Measurements from ENCODE around the gene CACNA1B.

CACNA1B gene

DNA sequence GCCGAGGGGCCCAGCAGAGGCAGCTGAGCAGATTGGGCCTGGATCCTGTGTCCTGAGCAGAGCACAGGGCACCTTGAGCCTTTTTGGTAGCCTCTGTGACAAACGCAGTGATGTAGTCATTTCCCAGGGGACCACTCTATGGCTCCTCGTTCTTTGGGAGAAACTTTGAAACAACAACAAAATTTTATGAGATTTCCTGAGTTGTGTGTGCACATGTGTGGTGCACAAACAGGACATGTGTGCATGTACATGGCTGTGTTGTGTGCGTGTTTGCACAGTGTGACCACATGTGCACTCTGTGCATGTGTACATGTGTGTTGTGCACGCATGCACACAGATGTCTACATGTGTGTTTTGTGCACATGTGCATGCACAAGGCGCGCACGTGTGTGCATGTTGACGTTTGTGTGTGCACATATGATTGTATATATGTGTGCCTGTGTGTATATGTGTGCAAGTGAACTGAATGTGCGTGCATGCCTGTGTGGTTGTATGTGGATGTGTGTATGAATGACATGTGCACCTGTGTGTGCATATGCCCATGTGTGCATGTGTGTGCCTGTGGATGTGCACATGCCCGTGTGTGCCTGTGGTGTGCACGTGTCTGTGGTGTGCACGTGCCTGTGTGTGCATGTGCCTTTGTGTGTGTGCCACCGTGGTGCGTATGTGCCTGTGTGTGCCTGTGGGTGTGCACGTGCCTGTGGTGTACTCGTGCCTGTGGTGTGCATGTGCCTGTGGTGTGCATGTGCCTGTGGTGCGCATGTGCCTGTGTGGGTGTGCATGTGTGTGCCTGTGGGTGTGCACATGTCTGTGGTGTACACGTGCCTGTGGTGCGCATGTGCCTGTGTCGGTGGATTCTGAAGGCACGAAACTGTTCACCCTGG, 221.6 kb downstream of the CACNA1B start:
- no peaks in the 10 kb centered on the region for H3K36me3 ChIP-seq (ENCODE audit: control insufficient read depth, insufficient read depth, low read length)
- no peaks in the 10 kb centered on the region for H3K4me1 ChIP-seq (ENCODE audit: control insufficient read depth, insufficient read depth, low read length)
- no peaks in the 10 kb centered on the region for H3K27me3 ChIP-seq (ENCODE audit: control insufficient read depth, insufficient read depth, low read length)
- no peak overlapping the region for H3K4me3 ChIP-seq (ENCODE audit: low read length)
- H3K9me3 ChIP-seq (ENCODE audit: control insufficient read depth, low read length): no peaks in the 10 kb centered on the region
- no peak overlapping the region for H3K9ac ChIP-seq (ENCODE audit: low read length)

DNA sequence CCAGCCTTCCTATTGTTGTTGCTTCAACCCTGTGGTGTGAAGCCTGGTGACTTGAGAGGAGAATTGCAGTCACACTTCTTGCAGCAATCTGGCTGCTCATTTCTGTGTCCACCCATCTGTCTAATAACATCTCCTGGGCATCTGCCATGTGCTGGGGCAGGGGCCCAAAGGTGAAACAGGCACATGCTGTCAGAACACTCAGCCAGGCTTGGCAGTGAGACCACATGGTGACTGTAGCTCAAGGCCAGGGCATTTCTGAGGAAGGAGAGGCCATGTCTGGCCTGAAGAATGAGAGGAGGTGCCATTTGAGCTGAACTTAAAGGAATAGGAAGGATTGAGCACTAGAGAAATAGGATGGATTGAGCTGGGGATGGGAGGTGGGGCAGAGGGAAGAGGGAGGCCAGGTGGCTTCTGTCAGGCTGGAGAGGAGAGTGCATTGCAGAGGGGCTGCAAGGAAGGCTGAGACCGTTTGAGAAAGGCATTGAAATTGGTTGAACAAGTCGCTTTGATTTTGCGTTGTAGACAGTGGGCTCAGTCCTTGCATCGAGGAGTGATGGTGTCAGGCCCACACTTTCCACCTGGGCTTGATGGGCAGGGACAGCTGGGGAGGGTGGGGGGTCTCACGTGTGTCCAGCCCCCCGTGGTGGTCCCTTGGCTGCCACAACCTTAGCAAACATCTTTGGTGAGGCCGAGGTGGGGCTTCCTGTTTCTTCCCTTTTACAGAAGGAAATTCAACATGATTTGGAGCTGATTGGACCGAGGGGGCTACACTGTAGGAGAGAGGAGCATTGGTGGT, 222.4 kb downstream of the CACNA1B start:
- no peaks in the 10 kb centered on the region for H3K36me3 ChIP-seq (ENCODE audit: control insufficient read depth, insufficient read depth, low read length)
- H3K4me1 ChIP-seq (ENCODE audit: control insufficient read depth, insufficient read depth, low read length): no peaks in the 10 kb centered on the region
- H3K9me3 ChIP-seq (ENCODE audit: control insufficient read depth, low read length): no peaks in the 10 kb centered on the region
- no peak overlapping the region for H3K9ac ChIP-seq (ENCODE audit: low read length)
- no peaks in the 10 kb centered on the region for H3K27me3 ChIP-seq (ENCODE audit: control insufficient read depth, insufficient read depth, low read length)
- no peak overlapping the region for H3K4me3 ChIP-seq (ENCODE audit: low read length)

DNA sequence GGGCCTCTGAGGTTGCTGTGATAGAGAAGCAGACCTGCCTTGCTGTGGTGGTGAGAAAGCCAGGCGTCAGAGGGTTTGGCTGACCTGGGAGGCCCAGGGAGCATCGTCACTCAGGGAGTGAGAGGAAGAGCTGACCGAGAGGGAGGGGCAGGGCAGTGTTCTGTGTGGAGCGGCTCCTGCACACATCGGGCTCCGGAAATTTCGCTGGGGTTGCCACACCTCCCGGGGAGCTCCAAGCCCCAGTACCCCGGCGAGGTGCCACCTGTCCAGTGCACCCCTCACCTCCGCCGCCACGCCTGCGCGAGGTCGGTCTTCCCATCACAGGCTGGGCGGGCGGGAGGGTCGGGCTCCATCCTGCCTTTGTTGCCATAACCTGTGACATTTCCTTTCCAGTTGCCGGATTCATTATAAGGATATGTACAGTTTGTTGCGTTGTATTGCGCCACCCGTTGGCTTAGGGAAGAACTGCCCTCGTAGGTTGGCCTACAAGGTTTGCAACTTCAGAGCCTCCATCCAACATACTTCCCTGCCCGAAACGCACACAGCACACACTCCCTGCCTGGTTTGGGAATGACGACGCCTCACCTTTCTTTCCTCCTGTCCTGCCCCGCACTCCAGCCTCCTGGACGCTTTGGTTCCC, 223.2 kb downstream of the CACNA1B start:
- H3K4me3 ChIP-seq (ENCODE audit: low read length): no peak overlapping the region

DNA sequence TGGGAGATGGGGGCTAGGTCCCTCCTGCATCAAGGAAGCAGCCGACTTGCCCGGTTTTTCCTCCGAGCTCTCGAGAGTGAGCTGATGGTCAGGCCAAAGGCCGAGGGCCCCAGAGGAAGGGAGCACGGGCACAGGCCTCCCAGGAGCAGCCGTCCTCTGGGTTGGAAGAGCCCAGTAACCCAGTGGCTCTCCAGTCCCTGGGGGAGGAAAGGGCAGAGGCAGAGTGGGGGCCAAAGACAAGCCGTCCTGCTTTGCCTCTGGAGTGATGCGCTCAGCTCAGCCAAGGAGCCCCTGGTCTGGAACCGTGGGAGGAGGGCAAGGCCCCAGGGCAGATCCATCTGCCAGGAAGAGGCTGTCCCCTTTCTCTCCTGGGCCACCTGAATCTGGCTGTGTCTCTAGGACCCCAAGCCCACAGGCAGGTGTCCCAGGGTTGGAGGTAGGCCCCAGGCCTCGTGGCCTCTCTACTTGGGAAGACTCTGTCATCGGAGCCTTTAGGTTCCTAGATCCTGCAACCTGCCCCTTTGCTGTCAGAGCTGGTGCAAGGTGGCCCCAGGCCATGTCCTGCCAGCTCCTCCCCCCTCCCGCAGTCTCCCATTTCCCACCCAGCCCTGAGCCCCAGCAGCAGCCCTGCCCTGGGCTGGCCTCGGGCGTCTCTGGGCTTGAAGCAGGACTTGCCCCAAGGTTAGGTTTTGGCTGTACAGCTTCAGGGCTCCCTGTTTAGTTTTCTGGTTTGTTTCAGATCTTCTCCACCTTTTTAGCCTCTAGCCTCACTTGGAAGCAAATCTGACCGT, 224.1 kb downstream of the CACNA1B start:
- Histone ChIP-seq H3K4me3 (ENCODE audit: low read length) (no peak overlapping the region), H3K36me3 (ENCODE audit: control insufficient read depth, insufficient read depth, low read length) (no peaks in the 10 kb centered on the region), H3K27me3 (ENCODE audit: control insufficient read depth, insufficient read depth, low read length) (no peaks in the 10 kb centered on the region), H3K9ac (ENCODE audit: low read length) (no peak overlapping the region), H3K9me3 (ENCODE audit: control insufficient read depth, low read length) (no peaks in the 10 kb centered on the region), H3K4me1 (ENCODE audit: control insufficient read depth, insufficient read depth, low read length) (no peaks in the 10 kb centered on the region)

More for the DNA sequence above, 223.2 kb downstream of the CACNA1B start:
- Histone ChIP-seq H3K4me1 (ENCODE audit: control insufficient read depth, insufficient read depth, low read length) (no peaks in the 10 kb centered on the region), H3K27me3 (ENCODE audit: control insufficient read depth, insufficient read depth, low read length) (no peaks in the 10 kb centered on the region), H3K9me3 (ENCODE audit: control insufficient read depth, low read length) (no peaks in the 10 kb centered on the region), H3K36me3 (ENCODE audit: control insufficient read depth, insufficient read depth, low read length) (no peaks in the 10 kb centered on the region), H3K9ac (ENCODE audit: low read length) (no peak overlapping the region)

DNA sequence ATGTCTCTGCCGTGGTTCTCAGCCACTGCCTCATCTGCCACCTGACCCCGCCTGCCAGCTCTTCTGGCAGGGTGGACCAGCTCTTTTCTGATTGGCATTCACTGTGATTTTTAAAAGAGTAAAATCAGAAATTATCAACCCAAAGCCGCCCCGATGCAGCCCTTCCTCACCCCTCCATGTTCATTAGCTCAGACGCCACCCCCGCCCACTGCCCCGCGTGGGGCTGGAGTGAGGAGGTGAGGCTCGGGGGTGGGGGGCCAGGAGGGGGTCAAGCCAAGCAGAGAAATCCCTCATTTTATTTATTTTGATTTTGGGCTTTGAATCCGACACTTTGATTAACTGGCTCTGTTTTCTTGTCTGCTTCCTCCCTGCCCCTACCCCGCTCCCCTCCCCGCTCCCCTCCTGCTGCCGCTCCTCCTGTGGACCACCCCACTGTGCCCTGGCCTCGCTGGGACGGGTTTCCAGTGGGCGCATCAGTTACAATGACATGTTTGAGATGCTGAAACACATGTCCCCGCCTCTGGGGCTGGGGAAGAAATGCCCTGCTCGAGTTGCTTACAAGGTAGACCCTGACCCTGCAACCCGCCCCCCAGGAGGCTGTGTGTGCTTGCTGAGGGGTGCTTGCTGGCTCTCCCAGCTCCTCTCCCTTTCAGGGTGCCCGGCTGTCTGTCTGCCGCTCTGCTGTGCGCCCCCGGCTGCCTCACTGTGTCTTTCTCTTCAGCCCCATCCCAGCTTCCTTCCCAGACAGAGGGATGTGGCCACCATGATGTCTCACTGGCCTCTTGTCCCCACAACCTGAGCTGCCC, 224.9 kb downstream of the CACNA1B start:
- no peaks in the 10 kb centered on the region for H3K9me3 ChIP-seq (ENCODE audit: control insufficient read depth, low read length)
- no peak overlapping the region for H3K4me3 ChIP-seq (ENCODE audit: low read length)
- H3K9ac ChIP-seq (ENCODE audit: low read length): no peak overlapping the region
- H3K27me3 ChIP-seq (ENCODE audit: control insufficient read depth, insufficient read depth, low read length): no peaks in the 10 kb centered on the region
- no peaks in the 10 kb centered on the region for H3K4me1 ChIP-seq (ENCODE audit: control insufficient read depth, insufficient read depth, low read length)
- no peaks in the 10 kb centered on the region for H3K36me3 ChIP-seq (ENCODE audit: control insufficient read depth, insufficient read depth, low read length)

DNA sequence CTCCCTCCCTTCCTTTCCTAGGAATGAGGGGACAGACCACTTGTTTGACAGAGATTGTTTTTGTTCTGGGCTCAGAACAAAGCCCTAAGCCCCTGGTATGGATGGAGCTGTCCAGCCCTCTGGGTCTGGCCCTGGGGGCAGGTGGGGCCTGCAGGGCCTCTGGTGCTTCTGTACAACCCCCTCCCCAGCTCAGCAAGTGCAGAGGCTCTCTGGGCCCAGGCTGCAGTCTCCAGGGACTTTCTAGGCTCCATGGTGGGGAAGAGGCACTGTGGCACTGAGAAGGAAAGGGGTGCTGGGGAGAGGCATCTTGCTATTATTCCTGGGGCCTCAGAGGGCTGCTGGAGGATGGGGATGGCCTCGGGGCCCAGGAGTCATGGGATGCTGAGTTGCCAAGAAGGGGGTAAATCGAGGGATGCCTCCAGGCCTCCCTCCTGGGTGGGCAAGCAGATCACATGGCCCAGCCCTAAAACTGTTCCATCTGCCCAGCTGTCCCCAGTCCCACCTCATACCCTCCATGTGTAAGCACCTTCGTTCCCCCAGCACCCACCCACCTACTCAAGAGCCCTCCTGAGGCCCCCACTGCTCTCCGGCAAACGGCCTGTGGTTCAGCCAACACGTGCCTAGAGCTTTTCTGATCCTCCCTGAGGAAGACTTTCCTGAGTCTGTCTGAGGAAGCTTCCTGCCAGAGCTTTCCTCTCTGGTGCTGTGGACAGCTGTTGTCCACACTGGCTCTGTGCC, 225.7 kb downstream of the CACNA1B start:
- no peaks in the 10 kb centered on the region for H3K4me1 ChIP-seq (ENCODE audit: control insufficient read depth, insufficient read depth, low read length)
- H3K36me3 ChIP-seq (ENCODE audit: control insufficient read depth, insufficient read depth, low read length): no peaks in the 10 kb centered on the region
- H3K27me3 ChIP-seq (ENCODE audit: control insufficient read depth, insufficient read depth, low read length): no peaks in the 10 kb centered on the region
- no peak overlapping the region for H3K9ac ChIP-seq (ENCODE audit: low read length)
- no peak overlapping the region for H3K4me3 ChIP-seq (ENCODE audit: low read length)
- H3K9me3 ChIP-seq (ENCODE audit: control insufficient read depth, low read length): no peaks in the 10 kb centered on the region

DNA sequence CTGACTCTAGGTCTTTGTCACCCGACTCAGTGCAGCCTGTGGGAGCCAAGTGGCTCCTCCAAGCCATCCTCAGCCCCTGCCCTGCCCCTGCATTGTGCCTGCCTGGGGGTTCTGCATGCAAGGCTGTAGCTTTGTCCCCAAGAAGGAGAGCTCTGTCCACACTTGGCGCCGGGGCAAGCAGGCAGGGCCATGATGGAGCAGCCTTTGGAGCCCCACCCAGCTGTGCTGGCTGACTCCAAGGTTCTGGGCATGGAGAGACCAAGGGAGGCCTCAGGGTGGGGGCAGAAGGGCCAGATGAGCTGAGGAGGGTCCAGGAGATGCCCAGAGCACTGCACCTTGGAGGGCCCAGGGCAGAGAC, 226.2 kb downstream of the CACNA1B start:
- Histone ChIP-seq H3K4me1 (ENCODE audit: control insufficient read depth, insufficient read depth, low read length) (no peaks in the 10 kb centered on the region), H3K9ac (ENCODE audit: low read length) (no peak overlapping the region), H3K9me3 (ENCODE audit: control insufficient read depth, low read length) (no peaks in the 10 kb centered on the region), H3K4me3 (ENCODE audit: low read length) (no peak overlapping the region), H3K36me3 (ENCODE audit: control insufficient read depth, insufficient read depth, low read length) (no peaks in the 10 kb centered on the region), H3K27me3 (ENCODE audit: control insufficient read depth, insufficient read depth, low read length) (no peaks in the 10 kb centered on the region)

DNA sequence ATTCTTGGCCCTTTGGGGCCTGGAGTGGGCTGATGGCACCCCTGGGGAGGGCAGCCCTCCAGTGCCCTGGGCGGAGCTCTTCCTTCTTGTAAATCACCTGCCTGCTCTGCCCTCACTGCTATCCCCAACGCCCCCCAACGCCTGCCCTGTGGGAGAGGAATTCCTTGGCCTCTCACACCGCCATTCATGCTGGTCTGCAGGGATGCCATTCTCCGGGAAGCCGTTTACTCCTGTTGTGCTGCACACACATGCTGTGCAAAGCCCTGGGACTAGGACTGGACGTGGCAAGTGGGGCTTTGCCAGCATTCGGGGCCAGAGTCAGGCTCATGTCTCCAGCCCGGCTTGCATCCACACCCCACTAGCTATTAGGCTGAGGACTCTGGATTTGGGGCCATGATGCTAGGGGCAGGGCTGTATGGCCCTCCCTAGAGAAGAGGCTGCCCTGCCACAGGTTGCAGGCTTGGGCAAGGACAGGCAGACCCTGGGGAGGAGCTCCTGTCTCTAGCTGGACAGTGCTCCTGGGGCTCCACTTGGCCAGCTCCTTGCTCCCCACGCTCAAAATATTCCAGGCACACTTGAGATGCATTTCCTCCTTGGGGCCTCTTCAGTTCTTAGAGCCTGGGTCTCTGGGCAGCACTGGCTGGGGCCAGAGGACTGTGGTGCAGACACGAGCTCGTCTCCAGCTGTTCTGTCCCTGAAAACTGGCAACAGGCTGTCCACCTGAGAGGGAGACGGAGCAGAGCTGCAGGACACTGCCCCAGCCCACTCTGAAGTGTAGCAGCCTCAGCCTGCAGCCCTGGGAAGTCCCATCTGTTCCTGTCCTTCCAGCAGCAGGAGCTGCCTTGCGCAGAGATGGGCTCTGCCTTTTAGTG, 226.9 kb downstream of the CACNA1B start:
- H3K27me3 ChIP-seq (ENCODE audit: control insufficient read depth, insufficient read depth, low read length): no peaks in the 10 kb centered on the region
- no peaks in the 10 kb centered on the region for H3K36me3 ChIP-seq (ENCODE audit: control insufficient read depth, insufficient read depth, low read length)
- H3K4me3 ChIP-seq (ENCODE audit: low read length): no peak overlapping the region
- H3K9ac ChIP-seq (ENCODE audit: low read length): no peak overlapping the region
- no peaks in the 10 kb centered on the region for H3K4me1 ChIP-seq (ENCODE audit: control insufficient read depth, insufficient read depth, low read length)
- no peaks in the 10 kb centered on the region for H3K9me3 ChIP-seq (ENCODE audit: control insufficient read depth, low read length)

DNA sequence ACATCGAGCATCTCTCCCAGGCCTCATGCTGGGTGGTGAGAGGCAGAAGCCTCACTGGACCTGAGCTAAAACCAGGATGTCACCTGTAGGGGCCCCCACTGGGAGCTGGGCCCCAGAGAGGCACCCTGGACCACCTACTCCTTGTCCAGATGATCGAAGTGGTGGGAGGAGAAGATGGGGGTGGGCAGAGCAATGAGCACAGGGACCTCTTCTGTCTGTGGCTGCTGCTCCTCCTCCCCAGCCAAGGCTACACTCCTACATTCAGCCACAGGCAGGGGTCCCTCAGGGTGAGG, 227.5 kb downstream of the CACNA1B start:
- Histone ChIP-seq H3K9me3 (ENCODE audit: control insufficient read depth, low read length) (no peaks in the 10 kb centered on the region), H3K9ac (ENCODE audit: low read length) (no peak overlapping the region), H3K36me3 (ENCODE audit: control insufficient read depth, insufficient read depth, low read length) (no peaks in the 10 kb centered on the region), H3K4me1 (ENCODE audit: control insufficient read depth, insufficient read depth, low read length) (no peaks in the 10 kb centered on the region), H3K27me3 (ENCODE audit: control insufficient read depth, insufficient read depth, low read length) (no peaks in the 10 kb centered on the region), H3K4me3 (ENCODE audit: low read length) (no peak overlapping the region)
